Bronchial epithelial cell (primary cell): Measurements from ENCODE around the gene CFL1. TPM values are rescaled to one million over a fixed set of nuclear protein-coding genes. Genes with fewer than 3 reads are reported as not detected.

ENCODE experiments used
- DNase-seq: peaks from one replicate; pipeline ENCODE4 v3.0.0-alpha.2; 2010; ENCODE audit warnings: low read depth
- FAIRE-seq: peaks from 2 replicates; lab custom pipeline; 2011; peaks lifted over from hg19 to GRCh38; lab: Jason Lieb, UNC
- H3K27me3 ChIP-seq: 2 replicates; pipeline ENCODE4 v1.5.1; 2011; ENCODE audit warnings: low read length; ENCODE audit not compliant: control insufficient read depth, insufficient read depth
- H3K36me3 ChIP-seq: 2 replicates; pipeline ENCODE4 v1.5.1; 2011; ENCODE audit warnings: low read length; ENCODE audit not compliant: control insufficient read depth, insufficient read depth
- H3K4me3 ChIP-seq: 2 replicates; pipeline ENCODE4 v1.5.1; 2011; ENCODE audit warnings: mild to moderate bottlenecking, low read depth, low read length, control low read depth
- CTCF ChIP-seq: IDR thresholded peaks from 2 replicates; pipeline ENCODE4 v1.5.1; 2011; ENCODE audit warnings: mild to moderate bottlenecking, moderate library complexity, low read length, control low read depth, inconsistent platforms; ENCODE audit not compliant: insufficient read depth, severe bottlenecking
- total RNA-seq: library from RNA; depleted of rRNA; stranded (reverse); fragments of >200 nt; gene quantifications from 2 replicates; pipeline ENCODE4 v1.2.1, GENCODE V29; 2014

CFL1 gene
- total RNA-seq, 1 donor from 2014 or later, result 764 TPM

GRCh38 chr11:65868907-65869306, 10.9 kb upstream of the CFL1 start:
- no peak for FAIRE-seq
- no peak for DNase-seq
- Histone ChIP-seq H3K4me3 (no peak overlapping the region), H3K27me3 (no peaks in the 10 kb centered on the region), H3K36me3 (peaks cover 20% of the 10 kb centered on the region)
- TF ChIP-seq CTCF, result no peak

- no peak overlapping the region for H3K4me3 ChIP-seq
- H3K27me3 ChIP-seq, result no peaks in the 10 kb centered on the region
- no peak for TF ChIP-seq CTCF
- peaks cover 26% of the 10 kb centered on the region for H3K36me3 ChIP-seq
- DNase-seq, result no peak
- no peak for FAIRE-seq
These were observed 10.2 kb upstream of the CFL1 start for GRCh38 chr11:65868076-65868667.

- Histone ChIP-seq H3K4me3 (no peak overlapping the region), H3K36me3 (peaks cover 32% of the 10 kb centered on the region), H3K27me3 (no peaks in the 10 kb centered on the region)
- FAIRE-seq (no peak), DNase-seq (no peak)
- no peak for TF ChIP-seq CTCF
These were observed 9.5 kb upstream of the CFL1 start for GRCh38 chr11:65867284-65868071.

- H3K4me3 ChIP-seq, result no peak overlapping the region
- DNase-seq, result no peak
- TF ChIP-seq CTCF, result no peak
- H3K36me3 ChIP-seq, result peaks cover 38% of the 10 kb centered on the region
- FAIRE-seq, result no peak
- H3K27me3 ChIP-seq, result no peaks in the 10 kb centered on the region
These were observed 8.7 kb upstream of the CFL1 start for GRCh38 chr11:65866509-65867283.

- no peak for DNase-seq
- TF ChIP-seq CTCF, result no peak
- no peaks in the 10 kb centered on the region for H3K27me3 ChIP-seq
- FAIRE-seq, result no peak
- H3K4me3 ChIP-seq, result no peak overlapping the region
- H3K36me3 ChIP-seq, result peaks cover 40% of the 10 kb centered on the region
These were observed 7.7 kb upstream of the CFL1 start for GRCh38 chr11:65865550-65866172.
